GM12891 (cell line): ENCODE data around the gene PRND.
"Not testable (repeated sequence)": the region's sequence is repeated elsewhere in the genome, so short reads cannot be mapped to it uniquely, and the experiment has no call there.

ENCODE experiments used
- DNase-seq: peaks from one replicate; pipeline ENCODE4 v3.0.0; 2011; ENCODE audit warnings: low spot score; ENCODE audit not compliant: insufficient read length
- FAIRE-seq: peaks from 2 replicates; lab custom pipeline; 2011; peaks lifted over from hg19 to GRCh38; lab: Jason Lieb, UNC
- PAX5 ChIP-seq: IDR thresholded peaks from 2 replicates; pipeline ENCODE4 v1.6.1; 2011; ENCODE audit warnings: low read length, moderate library complexity, mild to moderate bottlenecking; ENCODE audit not compliant: insufficient read depth, severe bottlenecking
- POLR2A ChIP-seq: IDR thresholded peaks from 2 replicates; pipeline ENCODE4 v1.6.1; 2011; ENCODE audit warnings: low read depth, low read length, control low read depth
- POLR2AphosphoS5 ChIP-seq: IDR thresholded peaks from 2 replicates; pipeline ENCODE4 v1.6.1; 2011; ENCODE audit warnings: low read depth, low read length, control low read depth
- POU2F2 ChIP-seq: IDR thresholded peaks from 2 replicates; pipeline ENCODE4 v1.6.1; 2011; ENCODE audit warnings: low read depth, mild to moderate bottlenecking, control low read depth, low read length, moderate library complexity
- SPI1 ChIP-seq: IDR thresholded peaks from 2 replicates; pipeline ENCODE4 v1.6.1; 2011; ENCODE audit warnings: low read depth, low read length, control low read depth
- TAF1 ChIP-seq: IDR thresholded peaks from 2 replicates; pipeline ENCODE4 v1.6.1; 2011; ENCODE audit warnings: low read depth, low read length, control low read depth

The PRND gene

DNA sequence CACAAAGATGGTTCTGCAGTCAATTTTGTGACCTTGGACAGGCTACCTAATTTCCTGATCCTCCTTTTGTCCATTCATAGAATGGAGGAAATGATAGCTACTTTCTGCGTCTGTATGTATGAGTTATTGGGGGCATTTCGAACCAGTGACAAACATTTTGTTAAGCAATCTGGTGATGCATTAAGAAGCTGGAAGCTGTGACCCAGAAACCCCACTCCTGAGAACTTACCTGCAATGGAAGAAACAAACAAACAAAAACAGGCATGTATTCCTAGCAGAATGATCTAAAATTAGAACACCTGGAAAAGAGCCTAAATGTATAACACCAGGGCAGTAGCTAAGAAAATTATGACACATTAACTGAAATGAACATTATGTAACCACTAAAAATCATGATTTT is 33.4 kb upstream of the PRND start:
- no peak for DNase-seq
- TF ChIP-seq SPI1 (no peak), POU2F2 (no peak), PAX5 (no peak), POLR2A (no peak), TAF1 (no peak)
- FAIRE-seq, result no peak

GRCh38 chr20:4689220-4689619 is 32.5 kb upstream of the PRND start:
- TF ChIP-seq POLR2A (no peak), POU2F2 (no peak), TAF1 (no peak), SPI1 (no peak), PAX5 (no peak), POLR2AphosphoS5 (no peak)
- no peak for FAIRE-seq
- no peak for DNase-seq

GRCh38 chr20:4691753-4692152 is 30.0 kb upstream of the PRND start:
- DNase-seq, result no peak
- TF ChIP-seq PAX5 (no peak), POU2F2 (no peak), POLR2AphosphoS5 (no peak), TAF1 (no peak), SPI1 (no peak), POLR2A (no peak)
- FAIRE-seq, result no peak

GRCh38 chr20:4694076-4694475 is 27.6 kb upstream of the PRND start:
- TF ChIP-seq TAF1 (no peak), POU2F2 (no peak), POLR2AphosphoS5 (no peak), PAX5 (no peak), POLR2A (no peak), SPI1 (no peak)
- DNase-seq, result no peak
- no peak for FAIRE-seq

DNA sequence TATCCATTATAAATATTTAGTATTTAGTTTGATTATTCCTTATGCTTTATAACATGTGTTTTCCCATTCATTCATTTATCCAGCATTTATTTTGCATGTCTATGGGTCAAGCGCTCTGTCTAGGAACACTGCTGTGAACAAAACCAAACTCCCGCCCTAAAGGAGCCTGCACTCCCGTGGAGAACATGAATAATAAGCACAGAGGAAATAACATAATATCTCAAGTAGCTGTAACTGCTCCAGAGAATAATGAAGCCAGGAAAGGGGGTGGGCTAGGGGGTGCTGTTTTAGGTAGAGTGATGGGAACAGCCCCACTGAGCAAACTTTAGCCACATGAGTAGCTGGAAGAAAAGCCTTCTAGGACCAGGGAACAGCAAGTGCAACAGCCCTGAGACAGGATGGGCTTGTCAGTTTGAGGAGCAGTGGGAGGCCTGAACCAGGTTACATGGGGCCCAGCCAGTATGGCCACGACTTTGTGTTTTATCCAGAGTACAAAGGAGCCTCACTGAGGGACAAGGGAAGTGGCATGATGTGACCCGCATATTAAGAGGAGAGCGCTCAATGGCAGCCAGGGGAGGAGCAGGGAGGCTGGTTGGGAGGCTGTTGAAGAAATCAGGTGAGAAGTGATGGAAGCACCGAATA is 24.4 kb upstream of the PRND start:
- DNase-seq, result no peak
- no peak for TF ChIP-seq TAF1
- TF ChIP-seq POU2F2, result no peak
- no peak for TF ChIP-seq POLR2A
- no peak for TF ChIP-seq SPI1
- TF ChIP-seq PAX5, result no peak
- no peak for TF ChIP-seq POLR2AphosphoS5
- no peak for FAIRE-seq

DNA sequence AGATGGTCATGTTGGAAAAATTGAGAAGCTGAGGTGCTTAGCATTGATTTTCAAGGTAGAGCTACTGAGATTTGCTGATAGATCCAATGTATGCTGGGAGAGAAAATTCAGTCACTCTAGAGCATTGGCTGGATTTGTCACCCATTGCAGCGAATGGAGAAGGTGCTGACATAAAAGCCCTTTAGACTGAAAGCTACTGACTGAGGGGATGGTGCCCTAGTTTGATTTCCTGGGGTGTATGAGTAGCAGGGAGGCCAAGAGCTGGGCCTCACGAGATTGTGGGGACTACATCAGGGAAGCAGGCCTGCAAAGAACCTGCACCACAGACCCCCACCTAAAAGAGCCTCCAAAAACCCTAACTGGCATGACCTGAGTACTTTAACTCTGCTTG is 23.9 kb upstream of the PRND start:
- TF ChIP-seq POLR2AphosphoS5, result no peak
- TF ChIP-seq SPI1, result no peak
- no peak for TF ChIP-seq POLR2A
- TF ChIP-seq PAX5, result no peak
- no peak for TF ChIP-seq POU2F2
- TF ChIP-seq TAF1, result no peak
- no peak for FAIRE-seq
- no peak for DNase-seq

- FAIRE-seq (no peak), DNase-seq (no peak)
- TF ChIP-seq POLR2AphosphoS5 (no peak), SPI1 (no peak)
Observed at GRCh38 chr20:4699216-4699615, 22.5 kb upstream of the PRND start.

GRCh38 chr20:4699957-4700356 is 21.8 kb upstream of the PRND start:
- no peak for DNase-seq
- no peak for FAIRE-seq
- TF ChIP-seq SPI1, result no peak
- no peak for TF ChIP-seq POU2F2
- no peak for TF ChIP-seq TAF1
- TF ChIP-seq PAX5, result no peak
- TF ChIP-seq POLR2A, result no peak
- TF ChIP-seq POLR2AphosphoS5, result no peak

- FAIRE-seq (peak; percentile 54), DNase-seq (no peak)
- TF ChIP-seq TAF1, result no peak
- TF ChIP-seq SPI1, result peak; percentile 57
- no peak for TF ChIP-seq POU2F2
Observed at GRCh38 chr20:4702562-4703280, 19.0 kb upstream of the PRND start.

DNA sequence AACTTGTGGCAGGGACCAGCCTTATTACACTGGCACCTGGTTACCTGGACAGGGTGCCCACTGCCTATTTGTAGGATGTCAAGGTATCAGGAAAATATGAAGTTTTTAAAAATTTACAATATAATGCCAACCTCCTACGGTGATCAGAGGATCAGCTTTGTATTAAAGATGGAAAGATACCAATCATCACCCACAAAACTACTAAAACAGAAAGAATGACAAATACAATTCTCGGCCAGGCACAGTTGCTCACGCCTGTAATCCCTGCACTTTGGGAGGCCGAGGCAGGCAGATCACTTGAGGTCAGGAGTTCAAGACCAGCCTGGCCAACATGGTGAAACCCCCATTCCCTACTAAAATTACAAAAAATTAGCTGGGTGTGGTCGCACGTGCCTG is 18.4 kb upstream of the PRND start:
- DNase-seq (no peak), FAIRE-seq (no peak)
- no peak for TF ChIP-seq POLR2AphosphoS5
- TF ChIP-seq POLR2A, result no peak
- no peak for TF ChIP-seq SPI1
- no peak for TF ChIP-seq TAF1
- TF ChIP-seq PAX5, result no peak
- TF ChIP-seq POU2F2, result no peak

DNA sequence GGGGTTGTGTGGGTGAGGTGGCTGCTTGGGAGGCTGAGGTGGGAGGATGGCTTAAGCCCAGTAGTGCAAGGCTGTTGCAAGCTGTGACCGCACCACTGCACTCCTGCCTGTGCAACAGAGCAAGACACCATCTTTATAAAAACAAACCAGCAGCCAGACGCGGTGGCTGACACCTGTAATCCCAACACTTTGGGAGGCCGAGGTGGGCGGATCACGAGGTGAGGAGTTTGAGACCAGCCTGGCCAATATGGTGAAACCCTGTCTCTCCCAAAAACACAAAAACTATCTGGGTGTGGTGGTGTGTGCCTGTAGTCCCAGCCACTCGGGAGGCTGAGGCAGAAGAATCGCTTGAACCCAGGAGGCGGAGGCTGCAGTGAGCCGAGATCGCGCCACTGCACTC is 14.8 kb upstream of the PRND start:
- DNase-seq, FAIRE-seq: not testable (repeated sequence)
